Right lobe of liver (tissue), 4 donors: ENCODE measurements around the gene TCP11L2.

Experiments
- CTCF ChIP-seq, 4 donors: fragments of 200-600 bp in 3 of 4; fragments of 450-650 bp in 1 of 4; IDR thresholded peaks; one replicate each; pipeline versions ENCODE4 v1.5.1 to v1.8.0; 2016 to 2022; ENCODE audit warnings: antibody characterized with exemption in 4 of 4, mild to moderate bottlenecking in 2 of 4
- POLR2A ChIP-seq: fragments of 450-650 bp; IDR thresholded peaks from one replicate; pipeline ENCODE4 v1.6.1; 2017; ENCODE audit warnings: antibody characterized with exemption, mild to moderate bottlenecking
- donor health status: DM: no; HTN: no; CAD: no.
- donor health status: DM: no; HTN: no; CAD: no.
- donor health status: DM: no; HTN: yes; CAD: no.

- TF ChIP-seq CTCF (IDR thresholded peaks at IDR 0.05) (no peak), POLR2A (no peak)
Observed at GRCh38 chr12:106255493-106255892, 47.0 kb upstream of the TCP11L2 start.
